ENCODE measurements around the gene TUT1. TPM values are rescaled to one million over a fixed set of nuclear protein-coding genes. Genes with fewer than 3 reads are reported as not detected.

The TUT1 gene, protein sequence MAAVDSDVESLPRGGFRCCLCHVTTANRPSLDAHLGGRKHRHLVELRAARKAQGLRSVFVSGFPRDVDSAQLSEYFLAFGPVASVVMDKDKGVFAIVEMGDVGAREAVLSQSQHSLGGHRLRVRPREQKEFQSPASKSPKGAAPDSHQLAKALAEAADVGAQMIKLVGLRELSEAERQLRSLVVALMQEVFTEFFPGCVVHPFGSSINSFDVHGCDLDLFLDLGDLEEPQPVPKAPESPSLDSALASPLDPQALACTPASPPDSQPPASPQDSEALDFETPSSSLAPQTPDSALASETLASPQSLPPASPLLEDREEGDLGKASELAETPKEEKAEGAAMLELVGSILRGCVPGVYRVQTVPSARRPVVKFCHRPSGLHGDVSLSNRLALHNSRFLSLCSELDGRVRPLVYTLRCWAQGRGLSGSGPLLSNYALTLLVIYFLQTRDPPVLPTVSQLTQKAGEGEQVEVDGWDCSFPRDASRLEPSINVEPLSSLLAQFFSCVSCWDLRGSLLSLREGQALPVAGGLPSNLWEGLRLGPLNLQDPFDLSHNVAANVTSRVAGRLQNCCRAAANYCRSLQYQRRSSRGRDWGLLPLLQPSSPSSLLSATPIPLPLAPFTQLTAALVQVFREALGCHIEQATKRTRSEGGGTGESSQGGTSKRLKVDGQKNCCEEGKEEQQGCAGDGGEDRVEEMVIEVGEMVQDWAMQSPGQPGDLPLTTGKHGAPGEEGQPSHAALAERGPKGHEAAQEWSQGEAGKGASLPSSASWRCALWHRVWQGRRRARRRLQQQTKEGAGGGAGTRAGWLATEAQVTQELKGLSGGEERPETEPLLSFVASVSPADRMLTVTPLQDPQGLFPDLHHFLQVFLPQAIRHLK
- total RNA-seq, result 8.5 and 12.6 TPM in 2 replicates

DNA sequence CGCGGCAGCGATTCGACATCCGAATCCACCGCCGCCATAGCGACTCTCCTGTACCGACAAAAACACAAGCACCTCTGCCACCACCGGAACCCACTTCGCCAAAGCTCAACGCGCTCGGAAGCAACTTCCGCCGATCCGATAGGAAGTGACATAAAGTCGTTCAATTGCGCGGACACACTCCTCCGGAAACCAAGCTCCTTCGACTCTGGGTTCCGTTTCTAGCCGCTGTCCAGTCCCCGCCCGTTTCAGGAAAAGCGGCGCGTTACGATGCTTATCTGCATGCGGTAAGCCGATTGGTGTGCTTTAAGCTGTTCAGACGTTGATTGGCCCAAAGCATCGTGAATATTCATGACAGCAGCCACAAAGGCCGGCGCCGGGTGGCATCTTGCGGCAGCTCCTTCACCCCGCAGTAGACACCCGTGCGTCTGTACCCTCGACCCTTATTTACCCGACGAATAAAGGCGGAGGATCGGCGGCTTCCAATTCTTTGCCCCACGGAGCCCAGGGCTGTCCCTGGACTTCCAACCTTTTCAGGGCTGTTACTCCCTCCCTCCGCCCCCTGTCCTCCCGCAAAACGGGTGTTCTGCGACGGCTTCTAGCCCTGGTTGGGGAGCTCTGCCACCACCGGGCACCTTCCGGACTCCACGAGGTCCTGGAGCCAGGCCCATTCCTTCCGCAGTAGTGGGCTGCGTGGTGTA, at the start of gene TUT1:
Gene TUT1, minus strand, starts transcription at position 76 of the 698 bp plus-strand sequence. Its CDS starts 38 bp downstream, at position 38.

DNA sequence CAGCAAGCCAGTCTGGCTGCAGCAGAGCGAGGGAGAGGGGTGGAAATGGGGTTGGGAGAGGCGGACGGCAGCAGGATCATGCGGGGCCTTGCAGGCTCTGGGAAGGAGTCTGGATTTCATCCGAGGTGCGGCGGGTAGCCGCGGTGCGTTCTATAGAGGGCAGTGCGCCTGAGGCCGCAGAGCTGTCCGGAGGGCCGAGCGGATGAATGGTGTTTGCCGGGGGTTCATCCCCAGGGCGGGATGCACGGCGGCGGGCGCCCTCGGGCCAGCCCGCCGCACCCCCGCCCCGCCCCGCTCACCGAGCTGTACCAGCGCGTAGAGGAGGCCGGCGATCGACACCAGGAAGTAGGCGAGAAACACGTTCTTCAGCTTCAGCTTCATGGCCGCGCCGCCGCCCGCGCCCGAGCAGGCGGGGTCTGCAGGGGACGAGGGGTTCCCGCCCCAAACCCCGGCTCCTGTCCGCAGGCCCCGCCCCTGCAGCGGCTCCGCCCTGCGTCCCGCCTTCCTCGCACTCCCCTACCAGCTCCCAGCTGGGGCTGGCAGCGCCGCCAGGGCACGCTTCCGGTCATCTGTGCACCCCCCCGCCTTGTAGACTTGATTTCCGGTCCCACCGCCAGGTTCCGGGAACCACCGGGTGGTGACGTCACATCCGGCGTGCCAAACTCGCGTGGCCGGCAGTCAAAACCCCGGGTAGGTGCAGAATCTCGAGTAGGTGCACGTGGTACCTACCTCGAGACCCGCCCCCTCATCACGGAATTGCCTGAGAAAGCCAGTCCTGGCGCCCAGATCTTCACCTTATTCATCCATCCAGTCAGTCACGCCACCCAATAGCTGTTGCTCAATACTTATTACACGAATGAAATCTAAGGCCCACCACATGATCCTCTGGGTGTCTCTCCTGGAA, 30.5 kb upstream of the TUT1 start, which contains the start of gene B3GAT3:
Gene B3GAT3, minus strand, starts transcription at position 420 of the 904 bp plus-strand sequence. Its CDS starts 39 bp downstream, at position 381.

DNA sequence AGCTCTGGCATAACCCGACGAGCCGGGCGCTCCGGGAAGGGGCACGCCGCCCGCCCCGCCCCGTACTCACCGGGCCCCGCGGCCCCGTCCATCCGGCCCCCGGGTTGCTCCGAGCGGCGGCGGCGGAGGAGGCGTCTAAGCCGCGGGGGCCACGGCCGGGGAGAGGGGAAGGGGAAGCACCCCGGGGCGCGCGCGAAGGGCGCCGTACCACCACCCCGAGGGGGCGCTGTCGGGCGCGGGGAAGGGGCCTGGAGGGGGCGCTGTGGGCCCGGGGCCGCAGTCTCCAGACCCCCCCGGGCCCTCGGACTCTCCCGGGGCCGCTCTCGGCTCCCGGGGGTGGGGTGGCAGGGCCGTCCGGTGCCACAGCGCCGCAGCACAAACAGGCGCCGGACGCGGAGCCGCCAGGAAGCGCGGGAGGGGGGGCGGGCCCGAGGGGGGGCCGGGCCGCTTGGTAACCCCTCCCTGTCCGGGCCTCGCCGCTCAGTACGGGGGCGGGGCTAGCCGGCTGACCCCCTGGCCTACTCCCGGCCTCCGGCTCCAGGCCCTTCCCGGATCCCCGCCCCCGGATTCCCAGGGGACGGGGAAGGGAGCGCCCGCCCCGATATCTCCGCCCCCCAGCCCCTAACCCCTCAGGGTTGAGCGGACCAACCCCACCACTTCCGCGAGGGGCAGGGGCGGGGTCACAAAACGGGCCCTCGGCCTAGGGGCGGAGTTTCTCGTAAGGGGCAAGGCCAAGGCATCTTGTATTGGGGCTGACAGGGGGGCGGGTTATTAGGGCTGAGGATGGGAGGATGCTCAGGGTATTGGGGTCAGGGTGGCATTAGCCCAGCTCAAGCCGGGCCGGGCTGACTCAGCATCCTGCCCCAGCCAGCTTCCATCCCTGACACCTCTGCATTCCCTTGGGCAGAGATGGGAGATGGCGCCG, 21.3 kb upstream of the TUT1 start, which contains the start of the genes EML3 and ROM1:
Gene EML3, minus strand, starts transcription at position 410 of the 925 bp plus-strand sequence. Its CDS starts 318 bp downstream, at position 92.
Gene ROM1, plus strand, starts transcription at position 892 of the 925 bp plus-strand sequence. Its CDS starts 25 bp downstream, at position 917.

DNA sequence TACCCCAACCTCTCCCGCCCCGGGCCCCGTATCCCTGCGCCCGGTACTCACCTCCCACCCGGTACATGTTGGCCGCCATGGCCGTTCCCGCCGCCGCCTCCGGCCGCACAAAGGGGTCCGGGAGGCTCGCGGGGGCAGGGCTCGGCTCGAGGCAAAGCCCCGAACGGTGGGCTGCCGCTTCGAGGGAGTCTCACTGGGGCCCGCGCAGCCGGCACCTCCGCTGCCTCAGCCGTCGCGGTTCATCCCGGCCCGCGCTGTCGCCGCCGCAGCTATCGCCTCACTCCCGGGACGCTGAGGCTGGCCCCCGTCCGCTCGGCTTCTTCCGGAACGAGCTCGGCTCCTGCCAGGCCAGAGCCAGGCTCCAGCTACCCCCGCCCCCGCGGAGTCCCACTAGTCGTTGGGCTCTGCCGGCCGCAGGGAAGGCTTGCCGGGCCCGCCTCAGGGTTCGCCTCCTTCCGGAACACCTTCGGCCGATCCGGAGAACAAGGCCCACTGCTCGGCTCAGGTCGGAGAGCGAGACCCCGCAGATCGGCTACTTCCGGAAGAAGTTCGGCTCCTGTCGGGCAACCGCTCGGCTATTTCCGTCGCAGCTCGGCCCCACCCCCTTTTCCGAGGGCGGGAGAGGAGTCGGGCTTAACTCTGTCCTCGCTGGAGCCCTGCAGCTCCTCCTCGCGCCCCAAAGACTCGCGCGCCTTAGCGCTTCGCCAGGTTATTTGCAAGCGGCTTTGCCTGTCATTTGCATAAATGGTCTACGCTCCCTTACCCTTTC, 10.2 kb upstream of the TUT1 start, which contains the start of gene MTA2:
Gene MTA2, minus strand, starts transcription at position 494 of the 769 bp plus-strand sequence. Its CDS starts 415 bp downstream, at position 79.

DNA sequence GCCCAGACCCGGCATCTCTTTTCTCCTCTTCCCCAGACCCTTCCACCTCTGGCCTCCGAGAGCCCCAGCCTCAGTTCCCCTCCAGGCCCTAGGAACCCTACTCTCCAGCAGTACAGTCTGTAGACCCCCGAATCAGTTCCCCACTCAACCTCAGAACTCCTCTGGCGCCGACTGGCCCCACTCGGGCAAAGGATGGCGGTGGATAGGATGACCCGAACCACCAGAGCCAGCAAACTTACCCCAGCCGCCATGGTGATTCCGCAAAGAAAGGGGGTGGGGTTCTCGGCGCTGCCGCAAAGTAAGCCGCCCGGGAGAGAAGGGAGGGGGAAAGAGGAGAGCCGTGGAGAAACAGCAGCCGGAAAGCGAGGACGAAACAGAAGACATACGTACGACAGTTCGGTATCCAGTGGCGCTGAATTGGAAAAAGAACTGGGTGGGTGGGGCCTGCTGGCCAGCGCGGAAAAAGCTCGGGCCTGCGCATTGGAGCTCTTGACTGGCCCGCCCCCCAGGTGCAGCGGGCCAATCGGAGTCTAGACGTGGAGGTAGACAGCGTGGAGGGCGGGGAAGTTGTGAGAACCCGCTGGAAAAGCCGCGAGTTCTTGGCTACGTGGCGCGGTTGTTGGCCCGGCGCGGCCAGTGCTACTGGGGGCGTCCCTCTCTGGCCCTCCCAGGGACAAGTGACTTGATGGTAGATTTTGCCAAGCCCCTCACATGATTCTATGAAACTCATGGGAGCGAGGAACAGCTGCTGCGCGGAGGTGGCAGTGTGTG, 17.5 kb downstream of the TUT1 start, which contains the start of gene EEF1G:
Gene EEF1G, minus strand, starts transcription at position 300 of the 771 bp plus-strand sequence. Its CDS starts 49 bp downstream, at position 251.

DNA sequence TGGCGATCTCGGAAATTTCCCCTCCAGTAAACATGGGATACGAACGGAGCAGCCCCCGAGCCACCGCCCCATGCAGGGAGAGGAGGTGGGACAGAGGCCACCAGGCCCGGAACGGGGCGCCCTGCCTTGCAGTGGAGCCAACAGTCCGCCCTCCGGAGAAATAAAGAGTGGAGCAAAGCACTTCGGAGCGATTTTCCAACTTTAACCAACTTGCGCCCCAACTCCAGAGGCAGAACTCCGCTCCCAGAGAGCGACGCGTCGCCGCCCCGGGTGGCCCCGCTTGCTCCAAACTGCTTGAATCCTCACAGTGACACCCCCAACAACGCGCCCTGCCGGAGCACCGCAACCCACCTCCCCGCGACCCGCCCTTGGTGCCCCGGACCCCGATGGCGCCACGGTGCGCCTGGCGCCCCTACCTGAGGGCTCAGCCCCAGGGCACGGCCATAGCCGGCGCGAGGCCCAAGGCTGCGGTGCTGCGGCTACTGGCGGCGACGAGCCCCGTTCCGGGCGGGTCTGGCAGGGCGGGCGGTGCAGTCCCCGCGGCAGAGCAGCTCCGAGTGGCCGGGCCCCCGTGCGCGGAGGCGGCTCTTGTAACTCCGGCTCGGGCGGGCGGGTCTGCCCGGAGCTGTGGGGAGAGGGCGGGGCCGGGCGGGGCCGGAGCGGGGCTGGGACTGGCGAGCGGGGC, 44.9 kb downstream of the TUT1 start, which contains the start of gene AHNAK:
Gene AHNAK, minus strand, starts transcription at position 563 of the 685 bp plus-strand sequence. CDS start 10,708 bp downstream, outside the sequence.

Small RNA genes within 50 kb of the gene (small RNA-seq; reads per million reads assigned to genes)
- gene AP001458.1, result not detected
- not detected for gene EEF1G
- not detected for gene MIR6747

Other genes starting within 250 kb of the TUT1 start
- gene SCGB1A1, start 172.5 kb downstream of the TUT1 start, total RNA-seq, result not detected in 2 replicates
- 791 and 990 TPM in 2 replicates for gene AHNAK, start 44.7 kb downstream of the TUT1 start, total RNA-seq
- 1,113 and 1,272 TPM in 2 replicates for gene EEF1G, start 17.6 kb downstream of the TUT1 start, total RNA-seq
- 195 and 203 TPM in 2 replicates for gene MTA2, start 10.3 kb upstream of the TUT1 start, total RNA-seq
- gene EML3, start 21.3 kb upstream of the TUT1 start, total RNA-seq, result 28.2 and 35.3 TPM in 2 replicates
- 3.7 and 5.1 TPM in 2 replicates for gene ROM1, start 21.7 kb upstream of the TUT1 start, total RNA-seq
- gene B3GAT3, start 30.5 kb upstream of the TUT1 start, total RNA-seq, result 11.8 and 12.3 TPM in 2 replicates
- 219 and 230 TPM in 2 replicates for gene GANAB, start 55.1 kb upstream of the TUT1 start, total RNA-seq
- 23.5 and 27.5 TPM in 2 replicates for gene INTS5, start 61.8 kb upstream of the TUT1 start, total RNA-seq
- 32.7 and 44.0 TPM in 2 replicates for gene C11orf98, start 73.7 kb upstream of the TUT1 start, total RNA-seq
- 7.7 and 10.6 TPM in 2 replicates for gene CSKMT, start 73.8 kb upstream of the TUT1 start, total RNA-seq
- 5.8 and 5.9 TPM in 2 replicates for gene UQCC3, start 80.2 kb upstream of the TUT1 start, total RNA-seq
- gene LBHD1, start 80.7 kb upstream of the TUT1 start, total RNA-seq, result 4.8 and 6.0 TPM in 2 replicates
- gene UBXN1, start 87.5 kb upstream of the TUT1 start, total RNA-seq, result 96.7 and 129 TPM in 2 replicates
- gene LRRN4CL, start 98.0 kb upstream of the TUT1 start, total RNA-seq, result not detected in 2 replicates
- gene BSCL2, start 115.9 kb upstream of the TUT1 start, total RNA-seq, result 16.5 and 16.8 TPM in 2 replicates
- not detected in 2 replicates for gene GNG3, start 116.2 kb upstream of the TUT1 start, total RNA-seq
- gene HNRNPUL2, start 135.9 kb upstream of the TUT1 start, total RNA-seq, result 22.6 and 24.3 TPM in 2 replicates
- 27.1 and 32.9 TPM in 2 replicates for gene TTC9C, start 137.0 kb upstream of the TUT1 start, total RNA-seq
- 7.2 and 8.0 TPM in 2 replicates for gene ZBTB3, start 162.6 kb upstream of the TUT1 start, total RNA-seq
- gene POLR2G, start 170.1 kb upstream of the TUT1 start, total RNA-seq, result 44.5 and 48.2 TPM in 2 replicates
- 16.2 and 19.7 TPM in 2 replicates for gene TAF6L, start 179.9 kb upstream of the TUT1 start, total RNA-seq
- gene TMEM179B, start 195.9 kb upstream of the TUT1 start, total RNA-seq, result 28.4 and 31.9 TPM in 2 replicates
- gene TMEM223, start 200.5 kb upstream of the TUT1 start, total RNA-seq, result 8.9 and 10.1 TPM in 2 replicates
- gene NXF1, start 213.9 kb upstream of the TUT1 start, total RNA-seq, result 47.5 and 52.9 TPM in 2 replicates
- gene STX5, start 240.5 kb upstream of the TUT1 start, total RNA-seq, result 28.1 TPM in 2 replicates
- gene TEX54, start 241.3 kb upstream of the TUT1 start, total RNA-seq, result not detected in 2 replicates
- gene WDR74, start 248.1 kb upstream of the TUT1 start, total RNA-seq, result 38.7 and 44.7 TPM in 2 replicates